HEK293 (cell line): ENCODE data around the gene RBM27.

Experiments
- HOXC10 ChIP-seq: sonication (generic); formaldehyde crosslinking; IDR thresholded peaks from 2 replicates; pipeline ENCODE4 v1.8.1; 2023; ENCODE audit warnings: mild to moderate bottlenecking, missing genetic modification reagents
- SETDB1 ChIP-seq: IDR thresholded peaks from one replicate; pipeline ENCODE4 v1.6.1; 2017; ENCODE audit warnings: mild to moderate bottlenecking, low read length, moderate library complexity, mixed read lengths; ENCODE audit not compliant: insufficient read length
- SP2 ChIP-seq: fragments of 450-650 bp; formaldehyde crosslinking; IDR thresholded peaks from 2 replicates; pipeline ENCODE4 v1.5.1; 2016; ENCODE audit warnings: missing biosample characterization, missing genetic modification characterization
- SP3 ChIP-seq: fragments of 450-650 bp; formaldehyde crosslinking; IDR thresholded peaks from 2 replicates; pipeline ENCODE4 v1.5.1; 2016; ENCODE audit warnings: missing biosample characterization, missing genetic modification characterization
- YY1 ChIP-seq: fragments of 450-650 bp; formaldehyde crosslinking; IDR thresholded peaks from 2 replicates; pipeline ENCODE4 v1.5.1; 2018; ENCODE audit warnings: missing biosample characterization, missing genetic modification characterization
- ZBTB17 ChIP-seq: fragments of 450-650 bp; formaldehyde crosslinking; IDR thresholded peaks from 2 replicates; pipeline ENCODE4 v1.5.1; 2016; ENCODE audit warnings: missing biosample characterization, missing genetic modification characterization
- ZEB2 ChIP-seq: fragments of 450-650 bp; formaldehyde crosslinking; IDR thresholded peaks from 2 replicates; pipeline ENCODE4 v1.5.1; 2016; ENCODE audit warnings: missing biosample characterization, missing genetic modification characterization
- ZNF10 ChIP-seq: fragments of 450-650 bp; formaldehyde crosslinking; IDR thresholded peaks from 2 replicates; pipeline ENCODE4 v1.5.1; 2017; ENCODE audit warnings: missing biosample characterization, missing genetic modification characterization
- ZNF114 ChIP-seq: fragments of 450-650 bp; formaldehyde crosslinking; IDR thresholded peaks from 2 replicates; pipeline ENCODE4 v1.5.0; 2017; ENCODE audit warnings: missing biosample characterization, missing genetic modification characterization
- ZNF157 ChIP-seq: fragments of 450-650 bp; formaldehyde crosslinking; IDR thresholded peaks from 2 replicates; pipeline ENCODE4 v1.5.1; 2016; ENCODE audit warnings: missing biosample characterization, missing genetic modification characterization
- ZNF169 ChIP-seq: fragments of 450-650 bp; formaldehyde crosslinking; IDR thresholded peaks from 2 replicates; pipeline ENCODE4 v1.5.1; 2016; ENCODE audit warnings: missing biosample characterization, missing genetic modification characterization
- ZNF174 ChIP-seq: fragments of 450-650 bp; formaldehyde crosslinking; IDR thresholded peaks from 2 replicates; pipeline ENCODE4 v1.5.0; 2017; ENCODE audit warnings: missing biosample characterization, mild to moderate bottlenecking, missing genetic modification characterization
- ZNF211 ChIP-seq: fragments of 450-650 bp; formaldehyde crosslinking; IDR thresholded peaks from 2 replicates; pipeline ENCODE4 v1.5.1; 2016; ENCODE audit warnings: low read depth, missing biosample characterization, missing genetic modification characterization
- ZNF394 ChIP-seq: fragments of 450-650 bp; formaldehyde crosslinking; IDR thresholded peaks from 2 replicates; pipeline ENCODE4 v1.5.1; 2016; ENCODE audit warnings: missing biosample characterization, missing genetic modification characterization, mild to moderate bottlenecking, moderate library complexity, borderline replicate concordance
- ZNF514 ChIP-seq: fragments of 450-650 bp; formaldehyde crosslinking; IDR thresholded peaks from 2 replicates; pipeline ENCODE4 v1.5.1; 2016; ENCODE audit warnings: missing biosample characterization, missing genetic modification characterization
- ZNF610 ChIP-seq: fragments of 450-650 bp; formaldehyde crosslinking; IDR thresholded peaks from 2 replicates; pipeline ENCODE4 v1.5.1; 2016; ENCODE audit warnings: missing biosample characterization, missing genetic modification characterization, borderline replicate concordance
- ZNF623 ChIP-seq: fragments of 450-650 bp; formaldehyde crosslinking; IDR thresholded peaks from 2 replicates; pipeline ENCODE4 v1.5.1; 2016; ENCODE audit warnings: missing biosample characterization, missing genetic modification characterization
- ZNF660 ChIP-seq: fragments of 450-650 bp; IDR thresholded peaks from 2 replicates; pipeline ENCODE4 v1.5.1; 2018; ENCODE audit warnings: missing biosample characterization, mild to moderate bottlenecking, missing genetic modification characterization
- ZNF76 ChIP-seq: fragments of 450-650 bp; formaldehyde crosslinking; IDR thresholded peaks from 2 replicates; pipeline ENCODE4; 2016; ENCODE audit warnings: low read depth, missing biosample characterization, missing genetic modification characterization, borderline replicate concordance
- ZSCAN30 ChIP-seq: fragments of 450-650 bp; IDR thresholded peaks from 2 replicates; pipeline ENCODE4 v1.5.1; 2018; ENCODE audit warnings: missing biosample characterization, mild to moderate bottlenecking, missing genetic modification characterization, moderate library complexity
- TF ChIP-seq, protein P1 (sequence below): fragments of 450-650 bp; formaldehyde crosslinking; IDR thresholded peaks from 2 replicates; pipeline ENCODE4 v1.5.1; 2016; ENCODE audit warnings: missing biosample characterization, missing genetic modification characterization, borderline replicate concordance
- TF ChIP-seq, protein P2 (sequence below): fragments of 450-650 bp; formaldehyde crosslinking; IDR thresholded peaks from 2 replicates; pipeline ENCODE4 v1.5.1; 2017; ENCODE audit warnings: missing biosample characterization, missing genetic modification characterization
- TF ChIP-seq, protein P3 (sequence below): fragments of 450-650 bp; formaldehyde crosslinking; IDR thresholded peaks from 2 replicates; pipeline ENCODE4 v1.5.1; 2016; ENCODE audit warnings: missing biosample characterization, missing genetic modification characterization
- TF ChIP-seq, protein P4 (sequence below): fragments of 450-650 bp; formaldehyde crosslinking; IDR thresholded peaks from 2 replicates; pipeline ENCODE4 v1.5.1; 2016; ENCODE audit warnings: missing biosample characterization, missing genetic modification characterization
- TF ChIP-seq, protein P5 (sequence below): fragments of 450-650 bp; formaldehyde crosslinking; IDR thresholded peaks from 2 replicates; pipeline ENCODE4 v1.5.1; 2016; ENCODE audit warnings: missing biosample characterization, missing genetic modification characterization

RBM27 gene

DNA sequence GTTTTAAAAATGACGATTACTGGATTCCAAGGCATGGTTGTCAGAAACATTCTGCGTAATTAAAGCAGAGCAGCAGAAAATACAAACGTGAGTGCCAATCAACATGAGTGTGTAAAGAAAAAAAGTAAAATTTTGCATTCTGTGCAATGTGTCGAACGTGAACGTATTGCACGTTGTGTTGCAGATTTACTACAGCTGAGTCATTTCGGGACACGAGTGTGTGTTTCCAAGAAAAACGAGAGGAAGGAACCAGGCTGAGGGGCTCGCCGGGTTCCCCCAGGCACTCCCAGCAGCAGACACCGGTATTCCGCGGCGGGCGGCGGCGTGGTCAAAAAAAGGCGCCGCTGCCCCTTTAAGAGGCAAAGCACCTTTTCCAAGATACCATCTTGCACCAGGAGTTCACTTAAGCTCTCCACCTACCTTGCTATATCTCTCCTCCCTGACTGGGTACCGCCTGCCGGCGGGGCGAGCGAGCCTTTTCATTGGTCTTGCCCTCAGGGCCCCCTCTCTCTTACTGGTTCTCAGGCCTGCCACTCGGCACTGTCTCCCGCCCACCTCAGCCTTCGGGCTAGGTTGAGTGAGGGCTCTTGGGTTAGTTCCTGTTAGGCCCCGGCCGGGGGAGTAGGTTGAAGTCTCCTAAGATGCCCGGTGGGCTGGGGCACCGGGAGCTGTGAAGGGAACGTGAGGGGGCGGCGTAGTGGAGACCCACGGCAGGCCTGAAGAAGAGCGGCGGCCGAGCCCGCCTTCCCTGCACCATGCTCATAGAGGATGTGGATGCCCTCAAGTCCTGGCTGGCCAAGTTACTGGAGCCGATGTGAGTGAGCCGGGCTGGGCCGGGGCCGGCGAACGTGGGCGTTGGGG lies at the start of gene RBM27 (continued):
- TF ChIP-seq ZNF514, result no peak
- TF ChIP-seq, protein P1, sequence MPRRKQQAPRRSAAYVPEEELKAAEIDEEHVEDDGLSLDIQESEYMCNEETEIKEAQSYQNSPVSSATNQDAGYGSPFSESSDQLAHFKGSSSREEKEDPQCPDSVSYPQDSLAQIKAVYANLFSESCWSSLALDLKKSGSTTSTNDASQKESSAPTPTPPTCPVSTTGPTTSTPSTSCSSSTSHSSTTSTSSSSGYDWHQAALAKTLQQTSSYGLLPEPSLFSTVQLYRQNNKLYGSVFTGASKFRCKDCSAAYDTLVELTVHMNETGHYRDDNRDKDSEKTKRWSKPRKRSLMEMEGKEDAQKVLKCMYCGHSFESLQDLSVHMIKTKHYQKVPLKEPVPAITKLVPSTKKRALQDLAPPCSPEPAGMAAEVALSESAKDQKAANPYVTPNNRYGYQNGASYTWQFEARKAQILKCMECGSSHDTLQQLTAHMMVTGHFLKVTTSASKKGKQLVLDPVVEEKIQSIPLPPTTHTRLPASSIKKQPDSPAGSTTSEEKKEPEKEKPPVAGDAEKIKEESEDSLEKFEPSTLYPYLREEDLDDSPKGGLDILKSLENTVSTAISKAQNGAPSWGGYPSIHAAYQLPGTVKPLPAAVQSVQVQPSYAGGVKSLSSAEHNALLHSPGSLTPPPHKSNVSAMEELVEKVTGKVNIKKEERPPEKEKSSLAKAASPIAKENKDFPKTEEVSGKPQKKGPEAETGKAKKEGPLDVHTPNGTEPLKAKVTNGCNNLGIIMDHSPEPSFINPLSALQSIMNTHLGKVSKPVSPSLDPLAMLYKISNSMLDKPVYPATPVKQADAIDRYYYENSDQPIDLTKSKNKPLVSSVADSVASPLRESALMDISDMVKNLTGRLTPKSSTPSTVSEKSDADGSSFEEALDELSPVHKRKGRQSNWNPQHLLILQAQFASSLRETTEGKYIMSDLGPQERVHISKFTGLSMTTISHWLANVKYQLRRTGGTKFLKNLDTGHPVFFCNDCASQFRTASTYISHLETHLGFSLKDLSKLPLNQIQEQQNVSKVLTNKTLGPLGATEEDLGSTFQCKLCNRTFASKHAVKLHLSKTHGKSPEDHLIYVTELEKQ (tag by site-specific recombination), result peak; percentile 49; the same call in 1 of the 2 replicates
- no peak; the same call in 1 of the 2 replicates for TF ChIP-seq YY1 (tag by site-specific recombination)
- no peak for TF ChIP-seq SETDB1
- TF ChIP-seq ZNF610 (tag by site-specific recombination), result no peak
- no peak for TF ChIP-seq ZNF211 (tag by site-specific recombination)
- TF ChIP-seq, protein P2, sequence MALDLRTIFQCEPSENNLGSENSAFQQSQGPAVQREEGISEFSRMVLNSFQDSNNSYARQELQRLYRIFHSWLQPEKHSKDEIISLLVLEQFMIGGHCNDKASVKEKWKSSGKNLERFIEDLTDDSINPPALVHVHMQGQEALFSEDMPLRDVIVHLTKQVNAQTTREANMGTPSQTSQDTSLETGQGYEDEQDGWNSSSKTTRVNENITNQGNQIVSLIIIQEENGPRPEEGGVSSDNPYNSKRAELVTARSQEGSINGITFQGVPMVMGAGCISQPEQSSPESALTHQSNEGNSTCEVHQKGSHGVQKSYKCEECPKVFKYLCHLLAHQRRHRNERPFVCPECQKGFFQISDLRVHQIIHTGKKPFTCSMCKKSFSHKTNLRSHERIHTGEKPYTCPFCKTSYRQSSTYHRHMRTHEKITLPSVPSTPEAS (tag by site-specific recombination), result 0 out of 2 replicates have a peak, but pooled peaks have one; percentile 36
- TF ChIP-seq ZNF660 (tag by site-specific recombination), result peak; percentile 57
- TF ChIP-seq ZEB2 (tag by site-specific recombination), result peak; percentile 92
- TF ChIP-seq ZNF174, result no peak
- peak; percentile 16; the same call in 1 of the 2 replicates for TF ChIP-seq ZNF10 (tag by site-specific recombination)
- no peak for TF ChIP-seq ZNF169 (tag by site-specific recombination)
- TF ChIP-seq SP3 (tag by site-specific recombination), result peak; percentile 83
- no peak for TF ChIP-seq HOXC10 (CRISPR knock-in tag)
- TF ChIP-seq ZNF76 (tag by site-specific recombination), result peak; percentile 72; the same call in 1 of the 2 replicates
- peak; percentile 81 for TF ChIP-seq ZSCAN30
- TF ChIP-seq, protein P3, sequence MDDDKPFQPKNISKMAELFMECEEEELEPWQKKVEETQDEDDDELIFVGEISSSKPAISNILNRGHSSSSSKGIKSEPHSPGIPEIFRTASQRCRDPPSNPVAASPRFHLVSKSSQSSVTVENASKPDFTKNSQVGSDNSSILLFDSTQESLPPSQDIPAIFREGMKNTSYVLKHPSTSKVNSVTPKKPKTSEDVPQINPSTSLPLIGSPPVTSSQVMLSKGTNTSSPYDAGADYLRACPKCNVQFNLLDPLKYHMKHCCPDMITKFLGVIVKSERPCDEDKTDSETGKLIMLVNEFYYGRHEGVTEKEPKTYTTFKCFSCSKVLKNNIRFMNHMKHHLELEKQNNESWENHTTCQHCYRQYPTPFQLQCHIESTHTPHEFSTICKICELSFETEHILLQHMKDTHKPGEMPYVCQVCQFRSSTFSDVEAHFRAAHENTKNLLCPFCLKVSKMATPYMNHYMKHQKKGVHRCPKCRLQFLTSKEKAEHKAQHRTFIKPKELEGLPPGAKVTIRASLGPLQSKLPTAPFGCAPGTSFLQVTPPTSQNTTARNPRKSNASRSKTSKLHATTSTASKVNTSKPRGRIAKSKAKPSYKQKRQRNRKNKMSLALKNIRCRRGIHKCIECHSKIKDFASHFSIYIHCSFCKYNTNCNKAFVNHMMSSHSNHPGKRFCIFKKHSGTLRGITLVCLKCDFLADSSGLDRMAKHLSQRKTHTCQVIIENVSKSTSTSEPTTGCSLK, result no peak
- TF ChIP-seq SP2 (tag by site-specific recombination), result peak; percentile 97
- TF ChIP-seq, protein P4, sequence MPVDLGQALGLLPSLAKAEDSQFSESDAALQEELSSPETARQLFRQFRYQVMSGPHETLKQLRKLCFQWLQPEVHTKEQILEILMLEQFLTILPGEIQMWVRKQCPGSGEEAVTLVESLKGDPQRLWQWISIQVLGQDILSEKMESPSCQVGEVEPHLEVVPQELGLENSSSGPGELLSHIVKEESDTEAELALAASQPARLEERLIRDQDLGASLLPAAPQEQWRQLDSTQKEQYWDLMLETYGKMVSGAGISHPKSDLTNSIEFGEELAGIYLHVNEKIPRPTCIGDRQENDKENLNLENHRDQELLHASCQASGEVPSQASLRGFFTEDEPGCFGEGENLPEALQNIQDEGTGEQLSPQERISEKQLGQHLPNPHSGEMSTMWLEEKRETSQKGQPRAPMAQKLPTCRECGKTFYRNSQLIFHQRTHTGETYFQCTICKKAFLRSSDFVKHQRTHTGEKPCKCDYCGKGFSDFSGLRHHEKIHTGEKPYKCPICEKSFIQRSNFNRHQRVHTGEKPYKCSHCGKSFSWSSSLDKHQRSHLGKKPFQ (tag by site-specific recombination), result no peak
- no peak for TF ChIP-seq ZNF114 (tag by site-specific recombination)
- TF ChIP-seq ZNF394 (tag by site-specific recombination), result no peak
- TF ChIP-seq ZNF157 (tag by site-specific recombination), result no peak
- TF ChIP-seq, protein P5, sequence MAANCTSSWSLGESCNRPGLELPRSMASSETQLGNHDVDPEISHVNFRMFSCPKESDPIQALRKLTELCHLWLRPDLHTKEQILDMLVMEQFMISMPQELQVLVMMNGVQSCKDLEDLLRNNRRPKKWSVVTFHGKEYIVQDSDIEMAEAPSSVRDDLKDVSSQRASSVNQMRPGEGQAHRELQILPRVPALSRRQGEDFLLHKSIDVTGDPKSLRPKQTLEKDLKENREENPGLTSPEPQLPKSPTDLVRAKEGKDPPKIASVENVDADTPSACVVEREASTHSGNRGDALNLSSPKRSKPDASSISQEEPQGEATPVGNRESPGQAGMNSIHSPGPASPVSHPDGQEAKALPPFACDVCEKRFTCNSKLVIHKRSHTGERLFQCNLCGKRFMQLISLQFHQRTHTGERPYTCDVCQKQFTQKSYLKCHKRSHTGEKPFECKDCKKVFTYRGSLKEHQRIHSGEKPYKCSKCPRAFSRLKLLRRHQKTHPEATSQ (tag by site-specific recombination), result 0 out of 2 replicates have a peak, but pooled peaks have one; percentile 9
- TF ChIP-seq ZNF623 (tag by site-specific recombination), result no peak
- TF ChIP-seq ZBTB17, result peak; percentile 91
